Jurkat, Clone E6-1 (cell line): Measurements from ENCODE around the gene RBM20.
A peak's percentile ranks its signal among the peaks of the same experiment; 100 is the strongest.
"Not testable (repeated sequence)": the region's sequence is repeated elsewhere in the genome, so short reads cannot be mapped to it uniquely, and the experiment has no call there.

Experiments used
- DNase-seq: peaks from one replicate; pipeline ENCODE4 v3.0.0-alpha.2; 2011; ENCODE audit warnings: low read depth, low spot score
- H3K4me3 ChIP-seq: 2 replicates; pipeline ENCODE4 v1.5.1; 2011; ENCODE audit warnings: mild to moderate bottlenecking, low read length, control low read depth, moderate library complexity

Gene RBM20

GRCh38 chr10:110723224-110723891 lies 79.2 kb downstream of the RBM20 start:
- H3K4me3 ChIP-seq: no peak overlapping the region
- no peak for DNase-seq

DNA sequence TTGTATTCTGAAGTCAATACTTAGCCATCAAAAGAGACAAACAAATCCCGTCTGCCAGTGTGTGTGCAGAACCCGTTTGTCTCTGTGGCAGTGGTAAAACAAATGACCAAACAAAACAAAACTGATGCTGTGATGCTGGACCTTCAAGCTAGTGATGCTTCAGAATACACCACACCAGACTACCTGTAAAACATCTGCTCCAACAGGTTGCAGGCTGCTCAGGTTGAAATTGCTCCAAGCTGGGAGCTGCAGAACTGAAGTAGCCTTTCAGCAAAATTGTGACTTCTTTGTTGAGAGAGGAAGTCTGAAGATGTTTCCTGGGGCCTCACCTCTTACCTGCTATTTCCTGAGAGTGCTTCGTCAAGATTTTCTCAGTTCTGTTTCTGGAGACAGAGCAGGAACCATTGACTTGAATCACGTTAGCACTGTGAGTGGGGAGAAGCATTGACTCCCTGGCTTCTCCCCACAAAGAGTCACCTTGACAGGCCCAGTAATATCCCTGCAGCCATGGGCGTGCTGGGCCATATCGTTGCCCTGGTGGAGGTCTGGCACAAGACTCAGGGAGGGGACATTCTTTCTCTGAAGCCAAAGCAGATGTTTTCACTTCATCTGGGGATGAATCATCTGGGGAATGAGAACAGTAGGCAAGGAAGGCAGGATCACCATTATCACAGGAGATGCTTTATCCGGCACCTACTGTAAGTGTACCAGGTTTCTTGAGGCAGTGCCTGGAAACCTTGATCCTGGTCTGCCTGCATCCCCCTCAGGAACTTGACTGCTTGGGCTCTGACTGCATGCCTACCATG lies 80.2 kb downstream of the RBM20 start:
- no peak overlapping the region for H3K4me3 ChIP-seq
- DNase-seq: no peak

DNA sequence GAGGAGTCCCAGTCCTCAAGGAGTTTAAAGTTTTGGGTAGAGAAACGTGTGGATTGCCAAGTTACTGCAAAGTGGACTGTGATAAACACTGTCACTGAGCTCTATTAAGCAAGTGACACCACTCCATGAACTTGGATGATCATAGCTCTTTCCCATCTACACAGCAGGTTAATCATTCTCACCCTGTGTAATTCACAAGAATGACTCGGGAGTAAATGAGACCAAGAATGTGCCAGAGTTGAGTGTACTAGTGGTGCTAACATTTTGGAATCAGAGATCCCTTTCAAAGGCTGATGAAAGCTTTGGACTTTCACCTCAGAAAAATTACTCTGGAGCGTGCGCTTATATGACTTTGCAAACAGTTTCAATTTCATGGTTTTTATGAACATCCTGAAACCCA lies 80.8 kb downstream of the RBM20 start:
- DNase-seq: no peak
- no peak overlapping the region for H3K4me3 ChIP-seq

GRCh38 chr10:110725801-110726630 lies 81.9 kb downstream of the RBM20 start:
- DNase-seq: no peak
- no peak overlapping the region for H3K4me3 ChIP-seq

DNA sequence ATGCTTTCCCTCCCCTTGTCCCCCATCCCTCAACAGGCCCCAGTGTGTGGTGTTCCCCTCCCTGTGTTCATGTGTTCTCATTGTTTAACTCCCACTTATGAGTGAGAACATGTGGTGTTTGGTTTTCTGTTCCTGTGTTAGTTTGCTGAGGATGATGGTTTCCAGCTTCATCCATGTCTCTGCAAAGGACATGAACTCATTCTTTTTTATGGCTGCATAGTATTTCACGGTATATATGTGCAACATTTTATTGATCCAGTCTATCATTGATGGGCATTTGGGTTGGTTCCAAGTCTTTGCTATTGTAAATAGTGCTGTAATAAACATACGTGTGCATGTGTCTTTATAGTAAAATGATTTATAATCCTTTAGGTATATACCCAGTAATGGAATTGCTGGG lies 83.6 kb downstream of the RBM20 start:
- not testable (repeated sequence) for H3K4me3 ChIP-seq, DNase-seq

- H3K4me3 ChIP-seq: no peak overlapping the region
- DNase-seq: no peak
These were observed 86.4 kb downstream of the RBM20 start for GRCh38 chr10:110730345-110731050.

- no peak overlapping the region for H3K4me3 ChIP-seq
- no peak for DNase-seq
These were observed 89.2 kb downstream of the RBM20 start for GRCh38 chr10:110733218-110733952.

DNA sequence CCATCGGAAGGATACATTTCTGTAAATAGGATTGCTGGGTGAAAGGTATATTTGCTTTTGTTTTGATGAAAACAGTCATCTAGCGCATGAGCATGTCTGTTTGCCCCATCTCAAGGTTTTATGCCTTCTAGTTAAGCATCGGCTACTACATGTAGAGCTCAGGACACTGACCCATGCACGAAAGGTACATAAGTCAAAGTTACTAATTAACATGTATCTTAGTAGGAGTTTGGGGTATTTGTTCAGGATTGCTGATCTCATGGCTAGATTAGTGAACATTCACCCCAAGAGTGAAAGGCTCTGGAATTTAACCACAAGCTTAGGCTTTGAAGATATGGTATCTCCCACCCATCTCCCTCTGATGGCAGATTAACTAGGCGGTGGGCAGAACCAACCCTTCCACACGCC lies 91.5 kb downstream of the RBM20 start:
- H3K4me3 ChIP-seq: no peak overlapping the region
- DNase-seq: no peak

DNA sequence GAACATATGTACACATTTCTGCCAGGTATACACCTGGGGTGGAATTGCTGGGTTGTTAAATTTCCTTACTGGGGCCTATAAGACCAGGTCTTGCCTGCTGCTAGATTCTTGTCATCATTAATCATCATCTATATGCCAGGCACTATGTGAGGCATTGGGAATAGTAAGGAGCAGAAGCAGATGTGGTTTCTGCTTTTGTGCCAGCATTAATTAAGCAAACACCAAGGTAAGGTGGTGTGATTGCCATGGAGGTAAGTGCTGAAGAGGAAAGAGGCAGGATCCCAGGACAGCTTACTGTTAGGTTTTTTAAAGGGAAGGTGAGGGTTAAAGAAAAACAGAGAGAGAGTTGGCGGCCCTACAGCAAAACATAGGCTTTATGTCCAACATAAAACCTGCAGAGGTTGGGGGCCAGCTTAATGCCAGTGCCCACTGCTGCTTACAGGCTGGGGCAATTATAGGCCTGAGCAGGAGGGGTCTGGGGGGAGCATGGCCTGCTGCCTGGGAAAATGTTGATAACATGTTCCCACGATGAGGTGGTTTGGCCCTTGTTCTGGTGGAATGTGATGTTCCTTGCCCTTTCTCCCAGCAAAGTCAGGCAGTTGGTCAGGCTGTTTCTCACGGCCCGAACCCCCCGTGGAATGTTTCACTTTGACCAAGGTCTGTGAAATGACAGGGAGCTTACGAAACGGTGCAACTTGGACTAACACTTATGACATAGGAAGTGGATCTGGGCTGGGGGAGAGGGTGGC lies 93.9 kb downstream of the RBM20 start:
- no peak overlapping the region for H3K4me3 ChIP-seq
- no peak for DNase-seq

DNA sequence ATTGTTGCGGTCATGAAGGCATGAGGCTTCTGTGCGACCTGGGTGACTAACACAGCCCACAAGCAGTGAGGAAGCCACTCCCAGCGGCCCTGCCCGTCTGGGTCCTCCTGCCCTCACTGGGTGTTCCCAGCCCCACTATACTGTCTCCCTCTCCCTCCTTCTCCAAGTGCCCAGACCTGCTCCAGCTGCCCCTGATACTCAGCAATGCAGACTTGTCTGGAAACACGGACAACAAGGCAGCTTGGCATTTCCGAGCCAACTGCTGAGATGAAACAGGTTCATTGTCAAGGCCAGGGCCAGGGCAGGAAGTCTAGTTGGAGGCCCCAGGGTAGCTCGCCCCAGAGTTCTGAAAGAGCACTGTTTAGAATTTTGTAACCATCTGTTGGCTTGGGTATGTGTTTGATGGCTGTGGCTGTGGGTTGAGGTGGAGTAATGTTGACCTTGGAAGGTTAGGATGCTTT lies 95.7 kb downstream of the RBM20 start:
- no peak overlapping the region for H3K4me3 ChIP-seq
- DNase-seq: no peak

DNA sequence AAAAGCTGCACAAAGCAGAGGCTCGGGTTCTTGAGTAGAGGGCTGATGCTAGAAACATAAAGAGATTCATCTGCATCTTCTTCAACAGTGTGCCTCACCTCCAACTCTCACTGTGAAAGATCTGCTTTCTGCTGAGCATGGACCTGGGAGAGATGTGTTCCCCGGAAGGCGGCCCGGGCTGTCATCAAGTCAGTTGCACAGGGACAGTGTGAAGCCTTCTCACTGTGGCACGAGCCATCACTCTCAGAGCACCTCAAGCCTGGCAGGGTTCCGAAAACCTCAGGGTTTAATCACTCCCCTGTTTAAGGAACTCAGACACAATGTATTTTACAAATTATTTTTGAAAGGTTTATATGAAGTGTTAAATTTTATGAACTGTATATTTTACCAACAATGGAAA lies 98.7 kb downstream of the RBM20 start:
- DNase-seq: no peak
- no peak overlapping the region for H3K4me3 ChIP-seq

DNA sequence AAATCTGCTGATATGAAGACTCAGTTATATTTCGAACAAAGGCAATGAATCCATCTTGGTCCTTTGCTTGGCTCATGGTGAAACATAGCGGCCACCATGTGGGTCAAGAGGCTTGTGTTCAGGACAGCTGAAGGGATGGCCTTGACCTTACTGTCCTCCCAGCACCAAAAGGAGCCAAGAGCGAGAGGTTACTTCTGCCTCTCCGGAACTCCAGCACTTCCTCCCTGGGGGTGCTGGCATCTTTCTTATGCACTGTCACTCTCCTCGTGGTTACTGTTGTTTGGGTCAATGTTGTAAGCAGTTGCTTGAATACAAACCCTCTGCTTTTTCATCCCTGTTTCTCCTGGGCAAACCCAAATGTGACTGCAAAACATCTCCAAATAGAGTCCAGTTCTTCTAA lies 100.6 kb downstream of the RBM20 start:
- no peak for DNase-seq
- H3K4me3 ChIP-seq: no peak overlapping the region

DNA sequence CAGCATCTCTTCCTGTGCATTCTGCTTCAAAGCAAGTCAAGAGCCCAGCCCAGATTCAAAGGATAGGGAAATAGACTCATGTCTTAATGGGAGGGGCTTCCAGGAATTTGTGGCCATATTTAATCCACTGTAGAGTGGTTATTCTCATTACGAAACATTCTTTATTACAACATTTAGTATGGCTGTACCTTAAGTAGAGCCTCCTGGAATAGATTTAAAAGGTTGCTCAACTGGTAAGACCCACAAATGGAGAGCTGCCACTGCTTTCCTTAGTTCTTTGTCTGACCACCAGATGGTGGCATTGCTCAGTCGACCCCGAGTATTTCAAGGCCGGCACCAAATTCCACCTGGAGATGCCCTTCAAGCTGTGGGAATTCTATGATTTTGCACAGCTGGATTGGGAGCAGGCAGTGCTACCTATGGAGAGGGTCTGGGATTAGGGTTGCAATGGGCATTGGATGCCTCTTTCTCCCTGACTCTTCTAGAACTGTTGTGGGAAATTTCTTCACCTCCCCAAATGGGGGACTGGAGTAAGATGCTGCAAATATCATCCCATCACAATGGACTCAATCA lies 102.2 kb downstream of the RBM20 start:
- DNase-seq: peak; percentile 28
- no peak overlapping the region for H3K4me3 ChIP-seq

- DNase-seq: no peak
- H3K4me3 ChIP-seq: no peak overlapping the region
These were observed 103.0 kb downstream of the RBM20 start for GRCh38 chr10:110746969-110747608.

DNA sequence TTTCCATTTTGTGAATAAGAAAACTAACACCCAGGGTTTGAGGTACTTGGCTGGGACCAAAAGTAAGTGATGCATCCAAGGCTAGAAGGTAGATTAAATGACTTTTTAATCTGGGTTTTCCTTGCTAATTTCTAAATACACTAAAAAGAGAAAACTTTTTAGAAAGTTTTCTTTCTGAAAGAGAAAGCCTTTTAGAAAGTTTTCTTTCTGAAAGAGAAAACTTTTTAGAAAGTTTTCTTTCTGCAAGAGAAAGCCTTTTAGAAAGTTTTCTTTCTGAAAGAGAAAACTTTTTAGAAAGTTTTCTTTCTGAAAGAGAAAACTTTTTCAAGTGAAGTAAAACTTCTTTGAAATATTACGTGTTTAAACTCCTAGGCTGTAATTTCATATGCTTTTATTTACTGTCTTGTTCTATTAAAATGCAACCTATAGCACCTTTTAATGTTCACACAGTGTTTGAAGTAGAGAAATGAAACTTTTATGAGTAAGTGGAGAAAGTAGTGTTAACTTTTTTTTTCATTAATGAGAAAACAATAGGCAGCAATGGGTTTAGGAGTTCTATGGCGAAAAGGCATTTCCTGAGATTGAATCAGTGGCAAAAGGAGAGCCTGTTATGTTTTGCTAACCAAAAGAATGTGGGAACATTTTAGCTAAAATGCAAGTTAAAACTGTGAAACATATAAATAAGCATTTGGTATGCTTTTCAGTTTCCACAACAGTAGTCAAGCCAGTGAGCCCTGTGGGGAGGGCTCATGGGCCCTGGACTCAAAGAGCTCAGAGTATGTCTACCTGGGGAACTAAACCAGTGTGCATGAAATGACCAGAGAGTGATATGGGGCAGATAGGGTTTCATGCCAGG lies 103.7 kb downstream of the RBM20 start:
- DNase-seq: no peak

DNA sequence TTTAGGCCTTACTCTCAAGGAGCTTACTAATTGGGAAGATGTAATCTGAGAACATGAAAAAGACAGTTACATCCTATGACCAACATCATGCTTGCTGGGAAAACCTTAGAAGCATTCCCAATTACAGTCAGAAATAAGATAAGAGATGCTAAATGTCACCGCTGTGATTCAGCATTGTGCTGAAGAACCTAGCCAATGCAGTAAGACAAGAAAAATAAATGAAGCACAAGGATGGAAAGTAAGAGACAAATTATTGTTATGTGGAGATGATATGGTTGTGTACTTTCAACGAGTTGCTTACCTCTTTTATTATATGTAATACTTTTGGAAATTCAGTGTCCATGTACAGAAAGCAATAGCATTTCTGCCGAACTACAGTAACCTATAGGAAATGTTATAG lies 104.8 kb downstream of the RBM20 start:
- no peak overlapping the region for H3K4me3 ChIP-seq
- no peak for DNase-seq

More for the DNA sequence above, 103.7 kb downstream of the RBM20 start:
- no peak overlapping the region for H3K4me3 ChIP-seq
